GM12891 (cell line): ENCODE results near the gene FGF12. TPM values are rescaled to one million over a fixed set of nuclear protein-coding genes. Genes with fewer than 3 reads are reported as not detected.
"Not testable (repeated sequence)": the region's sequence is repeated elsewhere in the genome, so short reads cannot be mapped to it uniquely, and the experiment has no call there.

Experiments used
- DNase-seq: peaks from one replicate; pipeline ENCODE4 v3.0.0; 2011; ENCODE audit warnings: low spot score; ENCODE audit not compliant: insufficient read length
- FAIRE-seq: peaks from 2 replicates; lab custom pipeline; 2011; peaks lifted over from hg19 to GRCh38; lab: Jason Lieb, UNC
- PAX5 ChIP-seq: IDR thresholded peaks from 2 replicates; pipeline ENCODE4 v1.6.1; 2011; ENCODE audit warnings: low read length, moderate library complexity, mild to moderate bottlenecking; ENCODE audit not compliant: insufficient read depth, severe bottlenecking
- POLR2A ChIP-seq: IDR thresholded peaks from 2 replicates; pipeline ENCODE4 v1.6.1; 2011; ENCODE audit warnings: low read depth, low read length, control low read depth
- POLR2AphosphoS5 ChIP-seq: IDR thresholded peaks from 2 replicates; pipeline ENCODE4 v1.6.1; 2011; ENCODE audit warnings: low read depth, low read length, control low read depth
- POU2F2 ChIP-seq: IDR thresholded peaks from 2 replicates; pipeline ENCODE4 v1.6.1; 2011; ENCODE audit warnings: low read depth, mild to moderate bottlenecking, control low read depth, low read length, moderate library complexity
- SPI1 ChIP-seq: IDR thresholded peaks from 2 replicates; pipeline ENCODE4 v1.6.1; 2011; ENCODE audit warnings: low read depth, low read length, control low read depth
- TAF1 ChIP-seq: IDR thresholded peaks from 2 replicates; pipeline ENCODE4 v1.6.1; 2011; ENCODE audit warnings: low read depth, low read length, control low read depth
- polyA plus RNA-seq: library from polyadenylated mRNA; unstranded; fragments of >200 nt; gene quantifications from one replicate; pipeline ENCODE4 v1.2.1, GENCODE V29; 2012; ENCODE audit warnings: low read depth, missing spikeins, inconsistent platforms; ENCODE audit not compliant: missing spikeins

Gene FGF12
- not detected for polyA plus RNA-seq

- no peak for DNase-seq
- no peak for TF ChIP-seq POU2F2
- TF ChIP-seq SPI1 = no peak
- FAIRE-seq = no peak
Measured at GRCh38 chr3:192727032-192727847, at the start of gene FGF12. FGF12 (minus strand) TSS chr3:192727541.

DNA sequence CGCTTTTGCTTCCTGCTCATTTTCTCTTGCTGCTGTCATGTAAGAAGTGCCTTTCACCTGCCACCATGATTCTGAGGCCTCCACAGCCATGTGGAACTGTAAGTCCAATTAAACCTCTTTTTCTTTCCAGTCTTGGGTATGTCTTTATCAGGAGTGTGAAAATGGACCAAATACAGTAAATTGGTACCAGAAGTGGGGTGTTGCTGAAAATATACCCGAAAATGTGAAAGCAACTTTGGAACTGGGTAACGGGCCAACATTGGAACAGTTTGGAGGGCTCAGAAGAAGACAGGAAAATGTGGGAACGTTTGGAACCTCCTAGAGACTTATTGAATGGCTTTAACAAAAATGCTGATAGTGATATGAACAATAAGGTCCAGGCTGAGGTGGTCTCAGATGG, 47.0 kb upstream of the FGF12 start:
- FAIRE-seq = not testable (repeated sequence)

GRCh38 chr3:192772240-192772894, 45.0 kb upstream of the FGF12 start:
- FAIRE-seq (no peak), DNase-seq (no peak)
- TF ChIP-seq POU2F2 = no peak
- TF ChIP-seq POLR2AphosphoS5 = no peak
- no peak for TF ChIP-seq POLR2A

More for the DNA sequence above, 47.0 kb upstream of the FGF12 start:
- not testable (repeated sequence) for DNase-seq

GRCh38 chr3:192758654-192759053, 31.3 kb upstream of the FGF12 start:
- TF ChIP-seq TAF1 (no peak), POU2F2 (no peak), POLR2AphosphoS5 (no peak), POLR2A (no peak), PAX5 (no peak)
- DNase-seq (no peak), FAIRE-seq (no peak)

DNA sequence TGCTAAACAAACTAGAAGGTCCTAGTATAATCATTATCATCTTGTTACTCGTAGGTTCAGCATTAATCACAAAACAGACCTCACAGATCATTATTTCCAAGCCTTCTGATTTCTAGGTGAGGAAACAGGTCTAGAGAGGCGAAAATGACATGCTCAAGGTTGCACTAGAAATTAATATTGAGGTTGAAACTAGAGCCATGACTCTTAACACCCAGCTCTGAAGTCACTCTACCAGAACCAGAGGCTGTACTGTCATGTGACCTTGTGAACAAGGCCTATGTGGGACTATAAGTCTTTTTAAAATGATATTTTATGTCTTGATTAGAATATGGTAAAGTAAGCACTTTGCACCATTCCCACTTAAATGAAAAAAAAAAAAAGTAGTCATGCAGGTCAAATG, 23.8 kb upstream of the FGF12 start:
- TF ChIP-seq POLR2A (no peak), POLR2AphosphoS5 (no peak), TAF1 (no peak), PAX5 (no peak), SPI1 (no peak), POU2F2 (no peak)

DNA sequence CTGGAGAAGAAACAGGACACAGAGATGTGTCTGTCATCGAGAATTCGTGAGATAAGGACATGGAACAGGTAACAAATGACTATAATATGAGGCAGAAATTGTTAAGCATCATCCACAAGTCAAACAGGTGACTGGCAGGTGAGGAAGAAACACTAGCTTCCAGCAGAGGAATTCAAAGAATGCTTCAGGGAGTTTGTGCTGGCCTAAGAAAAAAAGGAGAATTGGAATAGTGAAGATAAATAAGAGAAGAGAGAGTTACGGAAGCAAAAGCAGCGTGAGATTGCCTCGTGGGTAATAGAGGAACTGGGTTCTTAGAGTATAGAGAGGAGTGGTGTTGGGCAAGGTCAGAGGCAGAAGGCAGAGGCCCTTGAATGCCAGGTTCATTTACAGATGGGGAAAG, 22.9 kb upstream of the FGF12 start:
- TF ChIP-seq PAX5 (no peak), POLR2AphosphoS5 (no peak), SPI1 (no peak), POLR2A (no peak), POU2F2 (no peak)
- DNase-seq (no peak), FAIRE-seq (no peak)

More for the DNA sequence above, 23.8 kb upstream of the FGF12 start:
- no peak for DNase-seq
- FAIRE-seq = no peak

- DNase-seq (no peak), FAIRE-seq (no peak)
- TF ChIP-seq PAX5 = no peak
- TF ChIP-seq POLR2AphosphoS5 = no peak
- TF ChIP-seq SPI1 = no peak
- TF ChIP-seq TAF1 = no peak
- no peak for TF ChIP-seq POLR2A
- TF ChIP-seq POU2F2 = no peak
Measured at GRCh38 chr3:192747746-192748145, 20.4 kb upstream of the FGF12 start.

DNA sequence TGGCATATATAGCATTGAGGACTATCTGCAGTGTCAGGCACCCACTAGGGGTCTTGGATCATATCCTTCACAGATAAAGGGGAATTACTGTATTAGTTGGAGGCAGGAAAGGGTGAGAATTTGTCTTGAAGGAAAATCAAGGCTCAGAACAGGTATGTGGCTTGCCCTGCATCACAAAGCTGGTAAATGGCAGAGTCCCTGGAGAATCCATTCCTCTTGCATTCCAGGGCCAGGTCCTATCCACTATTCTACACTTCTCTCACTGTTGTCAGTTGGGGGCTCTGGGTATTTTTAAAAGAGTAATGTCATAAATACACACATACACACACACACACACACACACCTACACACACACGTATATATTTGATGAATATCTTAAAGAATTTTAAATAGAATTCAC, 19.8 kb upstream of the FGF12 start:
- DNase-seq (no peak), FAIRE-seq (no peak)
- TF ChIP-seq TAF1 = no peak
- no peak for TF ChIP-seq POLR2A
- TF ChIP-seq POLR2AphosphoS5 = no peak
- TF ChIP-seq PAX5 = no peak
- TF ChIP-seq POU2F2 = no peak
- TF ChIP-seq SPI1 = no peak

DNA sequence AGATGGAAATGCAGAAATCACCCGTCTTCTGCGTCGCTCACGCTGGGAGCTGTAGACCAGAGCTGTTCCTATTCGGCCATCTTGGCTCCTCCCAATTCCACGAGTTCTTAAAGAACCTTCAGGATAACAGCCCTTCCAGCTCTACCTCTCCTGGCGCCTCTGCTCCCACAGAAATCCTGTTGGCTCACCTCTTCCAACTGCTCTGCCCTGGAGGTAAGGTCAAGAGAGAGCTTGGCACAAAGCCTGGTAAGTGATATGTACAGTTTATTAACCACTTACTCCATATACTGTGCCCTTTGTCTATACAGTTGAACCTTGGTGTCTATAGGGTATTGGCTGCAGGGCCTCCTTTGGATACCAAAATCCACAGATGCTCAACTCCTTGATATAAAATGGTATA, 17.8 kb upstream of the FGF12 start:
- no peak for FAIRE-seq
- TF ChIP-seq SPI1 (no peak), TAF1 (no peak), POLR2A (no peak), PAX5 (no peak), POLR2AphosphoS5 (no peak), POU2F2 (no peak)
- DNase-seq = no peak

DNA sequence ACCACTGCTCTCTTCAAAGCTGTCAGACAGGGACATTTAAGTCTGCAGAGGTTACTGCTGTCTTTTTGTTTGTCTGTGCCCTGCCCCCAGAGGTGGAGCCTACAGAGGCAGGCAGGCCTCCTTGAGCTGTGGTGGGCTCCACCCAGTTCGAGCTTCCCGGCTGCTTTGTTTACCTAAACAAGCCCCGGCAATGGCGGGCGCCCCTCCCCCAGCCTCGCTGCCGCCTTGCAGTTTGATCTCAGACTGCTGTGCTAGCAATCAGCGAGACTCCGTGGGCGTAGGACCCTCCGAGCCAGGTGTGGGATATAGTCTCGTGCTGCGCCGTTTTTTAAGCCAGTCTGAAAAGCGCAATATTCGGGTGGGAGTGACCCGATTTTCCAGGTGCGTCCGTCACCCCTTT, 17.3 kb upstream of the FGF12 start:
- not testable (repeated sequence) for DNase-seq, FAIRE-seq
